ENCODE measurements around the gene EPHA6.

DNA sequence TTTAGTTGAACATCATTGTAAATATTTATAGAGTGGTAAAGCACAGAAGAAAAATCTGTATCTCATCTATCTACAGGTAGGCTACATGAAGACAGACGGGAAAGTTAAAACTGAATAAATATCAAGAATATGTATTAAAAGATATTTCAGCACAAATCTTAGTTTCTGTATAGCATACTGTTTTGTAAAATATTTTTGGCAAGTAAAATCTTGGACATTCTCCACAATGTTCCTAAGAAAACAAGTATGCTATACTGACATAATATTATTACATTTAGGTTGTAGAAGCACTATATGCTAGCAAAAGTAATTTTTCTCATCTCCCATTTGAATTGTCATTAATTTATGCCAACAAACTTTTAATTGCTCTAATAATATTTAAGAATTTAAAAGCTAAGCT is 623.7 kb downstream of the EPHA6 start:
- no peak for TF ChIP-seq EZH2 (IDR thresholded peaks at IDR 0.05; ENCODE audit: borderline replicate concordance, low read length)
- TF ChIP-seq, protein P1, sequence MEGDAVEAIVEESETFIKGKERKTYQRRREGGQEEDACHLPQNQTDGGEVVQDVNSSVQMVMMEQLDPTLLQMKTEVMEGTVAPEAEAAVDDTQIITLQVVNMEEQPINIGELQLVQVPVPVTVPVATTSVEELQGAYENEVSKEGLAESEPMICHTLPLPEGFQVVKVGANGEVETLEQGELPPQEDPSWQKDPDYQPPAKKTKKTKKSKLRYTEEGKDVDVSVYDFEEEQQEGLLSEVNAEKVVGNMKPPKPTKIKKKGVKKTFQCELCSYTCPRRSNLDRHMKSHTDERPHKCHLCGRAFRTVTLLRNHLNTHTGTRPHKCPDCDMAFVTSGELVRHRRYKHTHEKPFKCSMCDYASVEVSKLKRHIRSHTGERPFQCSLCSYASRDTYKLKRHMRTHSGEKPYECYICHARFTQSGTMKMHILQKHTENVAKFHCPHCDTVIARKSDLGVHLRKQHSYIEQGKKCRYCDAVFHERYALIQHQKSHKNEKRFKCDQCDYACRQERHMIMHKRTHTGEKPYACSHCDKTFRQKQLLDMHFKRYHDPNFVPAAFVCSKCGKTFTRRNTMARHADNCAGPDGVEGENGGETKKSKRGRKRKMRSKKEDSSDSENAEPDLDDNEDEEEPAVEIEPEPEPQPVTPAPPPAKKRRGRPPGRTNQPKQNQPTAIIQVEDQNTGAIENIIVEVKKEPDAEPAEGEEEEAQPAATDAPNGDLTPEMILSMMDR (IDR thresholded peaks at IDR 0.05; ENCODE audit: low read length) = no peak

Data from OCI-LY1 (cell line).